ENCODE data around the gene CCZ1B.
A peak's percentile ranks its signal among the peaks of the same experiment; 100 is the strongest.
"Not testable (repeated sequence)": the region's sequence is repeated elsewhere in the genome, so short reads cannot be mapped to it uniquely, and the experiment has no call there.

The CCZ1B gene
- total RNA-seq = 8.6 to 24.3 (median 16.2) reads per million in 4 donors

DNA sequence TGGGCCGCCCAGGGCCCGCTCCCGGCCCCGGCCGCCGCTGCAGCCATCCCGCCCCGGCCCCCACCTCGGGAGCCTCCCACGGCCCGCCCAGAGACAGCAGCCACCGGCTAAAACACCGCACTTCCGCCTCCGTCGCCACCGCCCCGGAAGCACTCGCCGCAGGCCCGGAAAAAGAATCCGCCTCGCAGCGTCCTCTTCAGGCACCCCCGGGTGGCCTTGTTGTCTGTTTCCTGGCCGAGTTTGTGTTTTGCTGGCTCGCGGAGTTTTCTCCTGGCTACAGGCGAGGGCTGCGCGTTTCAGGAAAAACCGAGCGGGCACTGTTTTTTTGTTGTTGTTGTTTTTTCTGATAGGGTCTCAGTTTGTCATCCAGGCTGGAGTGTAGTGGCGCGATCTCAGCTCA, at the start of gene CCZ1B:
TSS of gene CCZ1B (minus strand) at position 125 of the 400 bp plus-strand sequence. CDS start at position 47, 78 bp downstream.
- peak; percentile 62 to 85 (median 73) for DNase-seq

DNA sequence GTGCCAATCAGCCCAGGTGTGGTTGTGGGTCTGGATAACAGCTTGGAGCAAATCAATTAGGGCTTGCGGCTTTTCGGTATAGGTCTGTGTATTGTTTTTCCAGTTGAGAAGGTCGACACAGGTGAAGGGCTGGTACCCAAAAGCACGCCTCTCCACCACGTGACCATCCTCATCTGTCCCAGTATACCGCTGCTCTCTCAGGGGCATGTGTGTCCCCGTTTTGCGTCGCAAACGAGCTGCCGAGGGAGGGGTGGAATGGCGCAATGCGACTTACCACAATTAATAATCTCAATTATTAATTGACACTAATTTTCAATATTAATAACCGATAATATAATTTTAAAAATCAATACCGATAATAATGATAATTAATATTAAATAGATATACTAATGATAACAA, 48.9 kb upstream of the CCZ1B start:
- not testable (repeated sequence) for DNase-seq

DNA sequence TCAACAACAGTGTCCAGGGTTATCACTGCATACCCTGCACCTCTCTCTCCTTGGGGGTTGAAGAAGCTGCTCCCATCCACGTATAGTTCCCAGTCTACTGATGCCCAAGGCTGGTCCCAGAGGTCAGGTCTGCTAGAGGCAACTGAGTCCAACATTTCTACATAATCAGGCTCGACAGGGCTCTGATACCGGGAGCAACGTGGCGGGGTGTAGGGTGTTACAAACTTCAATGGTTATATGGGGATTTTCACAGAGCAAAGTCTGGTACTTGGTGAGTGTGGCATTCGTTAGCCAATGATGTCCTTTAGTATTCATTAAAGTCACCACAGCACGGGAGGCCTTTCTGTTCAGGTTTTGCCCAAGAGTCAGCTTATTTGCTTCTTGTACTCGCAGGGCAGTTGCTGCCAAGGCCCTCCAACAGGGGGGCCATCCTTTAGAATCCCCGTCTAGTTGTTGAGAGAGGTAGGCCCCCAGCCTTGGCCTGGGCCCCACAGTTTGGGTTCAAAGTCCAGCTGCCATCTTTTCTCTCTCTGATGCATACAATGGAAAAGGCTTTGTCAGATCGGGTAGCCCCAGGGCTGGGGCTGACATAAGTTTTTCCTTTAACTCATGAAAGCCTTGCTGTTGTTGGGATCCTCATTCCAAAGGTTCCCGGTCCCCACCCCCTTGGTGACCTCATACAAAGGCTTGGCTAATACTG, 46.3 kb upstream of the CCZ1B start:
- not testable (repeated sequence) for DNase-seq

DNA sequence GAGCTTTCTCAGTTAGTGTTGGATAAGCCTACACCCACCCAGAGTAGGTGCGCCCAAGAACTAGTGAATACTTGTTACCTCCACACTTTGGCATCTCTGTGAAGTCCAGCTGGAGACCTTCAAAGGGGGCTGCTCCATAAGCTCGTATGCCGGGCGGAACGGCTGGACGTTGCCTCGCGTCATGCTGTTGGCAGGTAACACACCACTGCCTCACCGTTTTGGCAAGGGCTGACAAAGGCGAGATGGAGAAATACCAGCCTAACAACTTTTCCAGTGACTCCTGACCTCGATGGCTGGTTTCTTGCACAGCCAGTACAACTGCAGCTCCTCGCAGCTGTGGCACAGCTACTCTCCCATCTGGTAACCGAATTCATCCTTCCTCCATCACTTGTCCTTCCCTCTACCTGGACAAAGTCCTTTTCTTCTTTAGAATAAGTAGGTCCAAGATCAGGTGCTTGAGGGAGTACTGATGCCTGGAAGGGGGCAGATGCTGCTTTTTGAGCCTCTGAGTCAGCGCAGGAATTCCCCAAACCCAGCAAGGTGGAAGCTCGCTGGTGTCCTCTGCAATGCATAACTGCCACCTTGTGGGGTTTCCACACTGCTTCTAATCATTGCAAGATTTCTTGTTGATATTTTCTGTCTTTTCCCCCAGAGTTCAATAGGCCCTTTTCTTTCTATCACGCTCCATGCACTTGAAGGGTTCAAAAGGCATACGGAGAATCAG, 45.5 kb upstream of the CCZ1B start:
- not testable (repeated sequence) for DNase-seq

DNA sequence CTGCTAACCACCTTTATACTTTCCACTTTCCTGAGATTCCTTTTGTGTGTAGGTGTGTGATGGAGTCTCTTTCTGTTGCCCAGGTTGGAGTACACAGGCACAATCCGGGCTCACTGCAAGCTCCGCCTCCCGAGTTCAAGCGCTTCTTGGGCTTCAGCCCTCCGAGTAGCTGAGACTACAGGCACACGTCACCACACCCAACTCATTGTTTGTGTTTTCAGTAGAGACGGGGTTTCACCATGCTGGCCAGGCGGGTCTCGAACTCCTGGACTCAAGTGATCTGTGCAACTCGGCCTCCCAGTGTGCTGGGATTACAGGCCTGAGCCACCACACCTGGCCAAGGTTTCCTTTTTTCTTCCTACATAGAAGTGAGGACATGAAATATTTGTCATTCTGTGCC, 38.7 kb upstream of the CCZ1B start:
- not testable (repeated sequence) for DNase-seq

DNA sequence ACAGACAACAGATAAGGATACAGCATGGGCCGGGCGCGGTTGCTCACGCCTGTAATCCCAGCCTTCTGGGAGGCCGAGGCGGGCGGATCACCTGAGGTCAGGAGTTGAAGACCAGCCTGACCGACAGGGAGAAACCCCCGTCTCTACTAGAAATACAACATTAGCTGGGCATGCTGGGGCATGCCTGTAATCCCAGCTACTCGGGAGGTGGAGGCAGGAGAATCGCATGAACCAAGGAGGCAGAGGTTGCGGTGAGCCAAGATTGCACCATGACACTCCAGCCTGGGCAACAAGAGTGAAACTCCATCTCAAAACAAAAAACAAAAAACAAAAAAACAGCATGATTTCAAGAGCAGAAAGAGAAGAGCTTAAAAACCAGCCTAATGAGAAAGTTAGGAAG, 38.1 kb upstream of the CCZ1B start:
- not testable (repeated sequence) for DNase-seq

DNA sequence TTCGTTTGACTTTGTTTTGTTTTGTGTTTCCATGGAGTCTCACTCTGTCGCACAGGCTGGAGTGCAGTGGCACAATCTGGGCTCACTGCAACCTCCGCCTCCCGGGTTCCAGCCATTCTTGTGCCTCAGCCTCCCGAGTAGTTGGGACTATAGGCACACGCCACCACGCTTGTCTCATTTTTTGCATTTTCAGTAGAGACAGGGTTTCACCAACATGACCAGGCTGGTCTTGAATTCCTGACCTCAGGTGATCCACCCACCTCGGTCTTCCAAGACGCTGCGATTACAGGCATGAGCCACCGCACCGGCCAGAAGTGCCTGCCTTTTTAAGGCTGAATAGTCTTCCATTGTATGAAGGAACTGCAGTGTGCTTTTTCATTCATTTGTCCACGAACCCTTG, 36.8 kb upstream of the CCZ1B start:
- DNase-seq = not testable (repeated sequence)

DNA sequence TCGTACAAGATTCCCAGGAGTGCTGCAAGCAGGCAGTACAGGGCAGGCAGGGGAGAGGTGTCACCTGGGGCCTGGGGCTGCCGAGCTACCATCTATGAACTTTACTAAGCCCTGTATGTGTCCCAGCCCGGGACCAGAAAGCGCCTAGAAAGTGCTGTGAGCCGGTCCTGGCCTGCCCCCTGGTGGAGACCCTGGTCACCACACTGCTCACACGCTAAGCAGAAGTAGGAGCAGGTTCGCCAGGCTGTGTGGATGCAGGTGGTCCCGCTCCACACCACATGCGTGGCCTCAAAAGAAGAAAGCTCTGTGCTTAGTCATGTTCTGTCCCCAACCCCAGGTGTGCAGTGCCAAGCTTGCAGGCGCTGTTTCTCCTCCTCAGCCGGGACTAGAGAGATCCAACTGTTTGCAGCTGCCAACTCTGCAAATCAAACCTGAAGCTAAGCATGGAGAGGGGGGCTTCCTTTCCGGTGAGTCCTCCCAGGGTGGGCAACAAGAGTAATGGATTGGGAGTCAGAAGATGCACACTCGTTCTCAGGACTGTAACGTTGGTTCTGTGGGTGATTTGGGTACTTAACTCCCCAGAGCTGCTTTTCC, 31.7 kb upstream of the CCZ1B start:
- peak; percentile 40 to 69 (median 57) for DNase-seq

DNA sequence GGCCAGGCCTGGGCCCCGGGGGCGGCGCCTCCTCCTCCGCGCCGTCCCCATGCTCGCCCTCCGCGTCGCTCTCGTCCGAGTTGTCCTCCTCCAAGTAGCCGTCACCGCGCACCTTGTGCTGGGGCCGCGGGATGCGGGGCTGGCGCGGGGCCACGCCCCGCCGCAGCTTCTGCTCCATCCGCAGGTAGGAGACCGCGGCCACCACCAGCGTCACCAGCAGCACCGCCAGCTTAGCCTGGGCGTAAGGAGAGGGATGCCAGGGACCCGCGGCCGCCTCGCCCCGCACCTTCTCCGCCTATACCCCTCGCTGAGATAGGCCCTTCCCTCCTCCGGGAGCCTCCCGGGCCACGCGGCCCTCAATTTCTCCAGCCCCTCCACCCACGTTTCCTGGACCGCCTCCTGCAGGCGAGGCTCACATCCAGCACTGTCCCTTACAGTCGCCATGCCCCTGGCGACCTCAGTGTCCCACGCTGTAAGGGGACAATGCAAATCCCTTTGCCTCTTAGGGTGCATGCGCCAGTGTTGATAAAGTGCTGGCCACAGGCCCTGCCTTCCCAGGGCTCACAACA, 29.6 kb upstream of the CCZ1B start:
- DNase-seq = not testable (repeated sequence)

DNA sequence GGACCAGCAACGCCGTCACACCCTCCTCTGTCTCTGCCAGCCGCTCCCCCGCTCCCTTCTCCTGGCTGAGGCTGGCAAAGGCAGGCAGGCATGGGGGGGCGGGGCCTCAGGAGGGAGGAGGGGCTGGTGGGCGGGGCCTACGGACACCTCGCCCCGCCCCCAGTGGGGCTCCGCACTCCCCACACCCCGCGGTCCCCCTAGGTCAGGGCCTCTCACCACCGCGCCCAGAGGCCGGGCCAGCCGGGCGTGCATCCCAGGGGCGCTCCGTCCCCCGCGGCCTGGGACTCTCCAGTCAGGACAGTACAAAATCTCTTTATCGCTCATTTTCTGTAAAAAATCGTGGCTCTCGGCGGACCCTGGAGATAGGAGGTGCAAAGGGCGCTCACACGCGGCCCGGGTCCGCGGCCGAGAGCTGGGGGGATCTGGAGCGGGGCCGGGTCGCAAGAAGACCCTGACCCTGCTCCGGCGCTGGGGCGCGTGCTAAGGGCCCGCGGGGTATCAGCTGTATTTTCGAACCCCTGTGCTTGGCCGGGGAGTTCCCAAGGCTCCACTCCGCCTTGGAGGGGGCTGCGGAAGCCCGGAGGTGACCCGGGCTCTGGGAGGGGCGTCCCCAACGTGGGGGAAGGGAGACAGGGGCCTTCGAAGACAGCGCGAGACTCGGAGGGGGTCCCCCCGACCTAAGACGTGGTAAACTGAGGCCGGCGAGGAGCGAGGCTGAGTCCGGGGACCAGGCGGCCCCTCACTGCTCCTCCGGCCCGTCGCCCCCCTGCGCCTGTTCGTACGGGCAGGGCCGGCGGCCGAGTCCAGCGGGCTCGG, 28.9 kb upstream of the CCZ1B start:
- peak in 1 of 5 donors; percentile 28 for DNase-seq

DNA sequence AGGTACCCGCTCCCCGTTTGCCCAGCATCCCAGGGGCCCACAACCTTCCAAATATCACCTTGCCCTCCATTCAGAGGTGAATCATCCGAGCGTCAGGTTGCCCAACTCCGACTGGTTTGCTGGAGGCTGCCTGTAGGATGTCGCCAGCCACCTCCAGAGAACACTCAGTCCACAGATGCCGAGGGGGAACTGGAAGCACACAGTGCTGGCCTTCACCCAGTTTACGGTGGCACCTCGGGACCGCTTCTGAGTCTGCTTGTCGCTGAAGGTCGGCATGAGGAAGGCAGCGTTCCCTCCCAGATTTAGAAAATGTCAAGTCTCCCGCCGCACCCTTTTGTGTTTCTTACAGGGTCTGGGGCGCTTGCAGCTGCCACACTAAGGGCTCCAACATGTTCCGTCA, 27.6 kb upstream of the CCZ1B start:
- DNase-seq = not testable (repeated sequence)

DNA sequence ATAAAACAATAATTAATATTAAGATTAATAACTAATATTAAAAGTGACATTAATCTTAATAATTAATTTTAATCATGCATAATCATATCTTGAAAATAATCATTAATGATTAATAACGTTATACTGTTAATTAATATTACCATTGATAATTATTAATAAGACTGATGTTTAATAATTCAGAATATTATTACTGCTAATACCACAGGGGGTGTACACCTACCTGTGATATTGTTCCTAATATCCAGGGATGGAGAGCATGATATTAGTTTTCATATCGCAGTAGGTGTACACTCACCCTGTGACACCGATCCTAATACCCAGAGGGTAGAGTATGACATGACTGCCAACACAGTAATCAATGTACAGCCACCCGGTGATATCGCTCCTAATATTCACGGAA, 23.1 kb upstream of the CCZ1B start:
- not testable (repeated sequence) for DNase-seq

DNA sequence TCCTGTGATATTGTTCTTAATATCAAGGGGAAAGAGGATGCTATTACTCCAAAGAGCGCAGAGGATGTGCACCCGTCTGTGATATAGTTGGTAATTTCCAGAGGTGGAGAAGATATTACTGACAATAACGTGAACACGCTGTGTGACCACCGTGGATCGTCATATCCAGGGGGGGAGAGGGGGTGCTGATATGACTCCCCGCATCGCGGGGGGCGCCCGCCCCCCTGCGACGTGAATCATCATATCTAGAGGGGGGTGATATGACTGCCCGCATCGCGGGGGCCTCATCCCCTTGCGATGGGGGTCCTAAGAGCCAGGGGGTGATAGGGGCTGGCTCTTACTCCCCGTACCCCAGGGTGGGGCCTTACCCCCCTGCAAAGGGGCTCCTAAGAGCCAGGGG, 21.7 kb upstream of the CCZ1B start:
- DNase-seq = not testable (repeated sequence)

DNA sequence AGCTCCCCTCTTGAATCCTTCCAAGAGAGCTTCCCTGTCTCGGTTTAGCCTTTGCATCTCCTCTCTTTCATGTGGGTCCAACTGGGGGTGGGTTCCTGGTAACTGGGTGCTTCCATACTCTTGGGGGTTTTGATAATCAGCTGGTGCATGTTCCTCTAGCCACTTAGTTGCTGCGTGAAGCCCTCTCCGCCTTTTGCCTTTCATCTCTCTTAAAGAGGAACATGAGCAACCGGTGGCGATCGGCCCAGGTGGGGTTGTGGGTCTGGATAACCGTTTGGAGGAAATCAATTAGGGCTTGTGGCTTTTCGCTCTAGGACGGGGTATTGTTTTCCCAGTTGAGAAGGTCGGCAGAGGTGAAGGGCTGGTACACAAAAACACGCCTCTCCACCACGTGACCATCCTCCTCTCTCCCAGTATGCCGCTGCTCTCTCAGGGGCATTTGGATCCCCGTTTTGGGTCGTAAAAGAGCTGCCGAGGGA, 19.9 kb upstream of the CCZ1B start:
- DNase-seq = not testable (repeated sequence)

DNA sequence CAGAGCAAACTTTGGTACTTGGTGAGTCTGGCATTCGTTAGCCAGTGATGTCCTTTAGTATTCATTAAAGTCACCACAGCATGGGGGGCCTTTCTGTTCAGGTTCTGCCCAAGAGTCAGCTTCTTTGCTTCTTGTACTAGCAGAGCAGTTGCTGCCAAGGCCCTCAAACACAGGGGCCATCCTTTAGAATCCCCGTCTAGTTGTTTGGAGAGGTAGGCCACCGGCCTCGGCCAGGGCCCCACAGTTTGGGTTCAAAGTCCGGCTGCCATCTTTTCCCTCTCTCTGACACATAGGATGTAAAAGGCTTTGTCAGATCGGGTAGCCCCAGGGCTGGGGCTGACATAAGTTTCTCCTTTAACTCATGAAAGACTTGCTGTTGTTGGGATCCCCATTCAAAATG, 17.6 kb upstream of the CCZ1B start:
- DNase-seq = not testable (repeated sequence)

DNA sequence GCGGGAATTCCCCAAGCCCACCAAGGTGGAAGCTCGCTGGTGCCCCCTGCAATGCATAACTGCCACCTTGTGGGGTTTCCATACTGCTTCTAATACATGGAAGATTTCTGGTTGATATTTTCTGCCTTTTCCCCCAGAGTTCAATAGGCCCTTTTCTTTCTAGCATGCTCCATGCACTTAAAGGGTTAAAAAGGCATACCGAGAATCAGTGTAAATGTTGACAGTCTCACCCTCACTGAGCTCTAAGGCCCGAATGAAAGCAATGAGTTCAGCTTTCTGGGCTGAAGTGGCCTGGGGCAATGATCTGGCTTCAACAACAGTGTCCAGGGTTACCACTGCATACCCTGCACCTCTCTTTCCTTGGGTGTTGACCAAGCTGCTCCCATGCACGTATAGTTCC, 17.0 kb upstream of the CCZ1B start:
- not testable (repeated sequence) for DNase-seq

DNA sequence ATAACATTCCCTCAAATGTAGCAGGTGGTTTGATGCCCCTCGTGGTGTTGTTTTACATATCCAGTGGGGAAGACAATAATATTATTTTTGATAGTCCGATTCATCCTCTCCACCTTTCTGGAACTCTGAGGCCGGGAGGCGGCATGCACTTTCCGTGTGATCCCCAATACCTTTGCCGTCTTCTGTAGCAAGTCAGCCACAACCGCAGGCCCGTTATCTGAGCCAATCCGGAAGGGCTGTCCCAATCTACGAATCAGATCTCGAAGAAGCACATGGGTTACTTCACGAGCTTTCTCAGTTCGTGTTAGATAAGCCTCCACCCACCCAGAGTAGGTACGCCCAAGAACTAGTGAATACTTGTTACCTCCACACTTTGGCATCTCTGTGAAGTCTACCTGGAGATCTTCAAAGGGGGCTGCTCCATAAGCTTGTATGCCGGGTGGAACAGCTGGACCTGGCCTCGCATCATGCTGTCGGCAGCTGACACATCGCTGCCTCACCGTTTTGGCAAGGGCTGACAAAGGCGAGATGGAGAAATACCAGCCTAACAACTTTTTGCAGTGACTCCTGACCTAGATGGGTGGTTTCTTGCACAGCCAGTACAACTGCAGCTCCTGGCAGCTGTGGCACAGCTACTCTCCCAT, 16.3 kb upstream of the CCZ1B start:
- DNase-seq = not testable (repeated sequence)

DNA sequence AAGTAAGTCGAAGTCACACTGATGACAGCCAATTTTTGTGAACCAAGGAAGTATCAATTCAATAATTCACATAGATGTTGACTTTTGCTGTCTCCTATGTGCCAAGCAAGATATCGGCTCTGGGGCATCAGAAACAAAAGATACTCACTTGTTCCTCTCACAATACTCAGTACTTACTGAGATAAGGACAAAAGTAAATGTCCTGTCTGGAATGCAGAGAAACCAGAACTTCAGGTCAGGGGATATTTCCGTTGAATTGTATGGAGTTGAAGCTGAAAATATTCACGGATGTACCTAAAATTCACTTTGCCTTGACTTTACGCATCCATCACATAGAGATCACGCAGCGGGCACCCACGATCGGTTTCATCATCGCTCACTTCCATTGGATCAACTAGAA, 11.0 kb upstream of the CCZ1B start:
- DNase-seq = not testable (repeated sequence)

DNA sequence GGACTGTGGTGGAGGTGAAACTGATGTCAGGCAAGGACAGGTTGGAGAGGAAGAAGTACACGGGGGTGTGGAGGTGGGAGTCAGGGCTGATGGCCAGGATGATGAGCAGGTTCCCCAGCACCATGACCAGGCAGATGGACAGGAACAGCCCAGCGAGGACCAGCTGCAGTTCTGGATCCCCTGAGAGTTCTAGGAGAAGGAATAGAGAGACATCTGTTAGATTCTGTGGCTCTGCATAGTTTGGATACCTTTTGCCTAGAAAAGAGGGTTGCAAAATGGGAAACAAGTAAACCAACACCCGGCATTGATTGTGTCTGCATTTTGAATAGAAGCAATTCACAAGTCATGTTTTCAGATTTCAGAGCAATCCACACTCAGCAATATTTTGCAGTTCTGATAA, 9.4 kb upstream of the CCZ1B start:
- not testable (repeated sequence) for DNase-seq

DNA sequence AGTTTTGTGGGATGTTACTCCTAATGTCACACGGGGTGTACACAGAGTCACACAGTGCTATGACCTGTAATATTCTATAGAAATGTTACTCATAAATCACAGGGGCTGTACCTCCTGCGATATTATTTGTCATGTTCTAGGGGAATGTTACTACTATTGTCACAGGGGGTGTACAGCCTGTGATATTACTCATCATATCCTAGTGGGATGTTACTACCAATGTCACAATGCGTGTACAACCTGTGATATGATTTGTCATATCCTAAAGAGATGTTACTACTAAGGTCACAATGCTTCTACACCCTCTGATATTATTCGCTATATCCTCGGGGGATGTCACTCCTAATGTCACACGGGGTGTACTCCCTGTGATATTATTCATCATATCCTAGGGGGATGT, 7.6 kb upstream of the CCZ1B start:
- no peak for DNase-seq

DNA sequence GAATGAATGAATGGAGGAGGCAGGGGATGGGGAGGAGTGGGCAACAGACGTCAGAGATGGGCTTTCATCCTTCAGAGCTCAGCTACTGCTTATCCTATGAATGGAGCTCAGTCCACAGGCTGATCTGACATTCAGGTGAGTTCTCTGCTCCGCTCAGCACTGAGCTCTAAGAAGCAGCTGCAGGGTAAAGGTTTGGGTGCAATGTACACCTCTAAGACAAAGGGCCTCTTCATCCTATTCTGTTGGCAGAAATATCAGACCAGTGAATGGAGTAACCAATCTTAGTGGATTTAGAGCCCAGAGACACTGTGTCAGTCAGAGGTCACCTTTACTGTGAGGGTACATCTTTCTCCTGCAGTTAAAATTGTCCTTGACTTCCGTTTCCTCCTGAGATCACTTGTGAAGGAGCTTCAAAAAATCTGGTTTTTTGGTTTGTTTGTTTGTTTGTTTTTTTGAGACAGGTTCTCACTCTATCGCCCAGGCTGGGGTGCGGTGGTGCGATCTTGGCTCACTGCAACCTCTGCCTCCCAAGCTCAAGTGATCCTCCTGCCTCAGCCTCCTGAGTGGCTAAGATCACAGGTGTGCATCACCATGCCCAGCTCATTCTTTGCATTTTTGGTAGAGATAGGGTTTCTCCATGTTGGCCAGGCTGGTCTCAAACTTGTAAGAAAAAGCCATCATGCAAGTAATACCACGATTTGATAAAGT, 5.1 kb upstream of the CCZ1B start:
- DNase-seq = no peak

Measured in T-helper 1 cell (primary cell).